HL-60 (cell line): Measurements from ENCODE around the gene PITPNC1.

Experiments
- DNase-seq, 2 experiments: peaks; one replicate each; pipeline ENCODE4 v3.0.0-alpha.2; 2010 to 2020; ENCODE audit warnings: low read depth in 1 of 2, low spot score in 1 of 2
- H3K27ac ChIP-seq: fragments of 250-450 bp; sonication (Bioruptor Pico); replicated peaks from 2 replicates; pipeline ENCODE4 v1.5.1; 2020; ENCODE audit warnings: mild to moderate bottlenecking, moderate library complexity
- H3K27me3 ChIP-seq: fragments of 250-450 bp; sonication (Bioruptor Pico); 2 replicates; pipeline ENCODE4 v1.5.1; 2021; ENCODE audit warnings: mild to moderate bottlenecking, moderate library complexity; ENCODE audit not compliant: insufficient read depth, poor library complexity, severe bottlenecking
- H3K4me3 ChIP-seq: replicated peaks from 2 replicates; pipeline ENCODE4 v1.5.1; 2011; ENCODE audit warnings: mild to moderate bottlenecking, control low read depth, low read length; ENCODE audit not compliant: insufficient read depth
- GABPA ChIP-seq: IDR thresholded peaks from 2 replicates; pipeline ENCODE4 v1.6.1; 2012; ENCODE audit warnings: low read depth
- POLR2AphosphoS5 ChIP-seq: IDR thresholded peaks from 2 replicates; pipeline ENCODE4 v1.6.1; 2012; ENCODE audit warnings: low read depth
- SPI1 ChIP-seq: IDR thresholded peaks from 2 replicates; pipeline ENCODE4 v1.6.1; 2012; ENCODE audit warnings: low read depth, mild to moderate bottlenecking, borderline replicate concordance
- TF ChIP-seq, protein P1 (sequence below): IDR thresholded peaks from 2 replicates; pipeline ENCODE4 v1.6.1; 2012; ENCODE audit warnings: low read depth; ENCODE audit not compliant: insufficient replicate concordance
- TF ChIP-seq, protein P2 (sequence below): IDR thresholded peaks from one replicate; pipeline ENCODE4 v1.5.1; 2011; ENCODE audit warnings: low read length, control low read depth, inconsistent platforms; ENCODE audit not compliant: insufficient read depth

The PITPNC1 gene

DNA sequence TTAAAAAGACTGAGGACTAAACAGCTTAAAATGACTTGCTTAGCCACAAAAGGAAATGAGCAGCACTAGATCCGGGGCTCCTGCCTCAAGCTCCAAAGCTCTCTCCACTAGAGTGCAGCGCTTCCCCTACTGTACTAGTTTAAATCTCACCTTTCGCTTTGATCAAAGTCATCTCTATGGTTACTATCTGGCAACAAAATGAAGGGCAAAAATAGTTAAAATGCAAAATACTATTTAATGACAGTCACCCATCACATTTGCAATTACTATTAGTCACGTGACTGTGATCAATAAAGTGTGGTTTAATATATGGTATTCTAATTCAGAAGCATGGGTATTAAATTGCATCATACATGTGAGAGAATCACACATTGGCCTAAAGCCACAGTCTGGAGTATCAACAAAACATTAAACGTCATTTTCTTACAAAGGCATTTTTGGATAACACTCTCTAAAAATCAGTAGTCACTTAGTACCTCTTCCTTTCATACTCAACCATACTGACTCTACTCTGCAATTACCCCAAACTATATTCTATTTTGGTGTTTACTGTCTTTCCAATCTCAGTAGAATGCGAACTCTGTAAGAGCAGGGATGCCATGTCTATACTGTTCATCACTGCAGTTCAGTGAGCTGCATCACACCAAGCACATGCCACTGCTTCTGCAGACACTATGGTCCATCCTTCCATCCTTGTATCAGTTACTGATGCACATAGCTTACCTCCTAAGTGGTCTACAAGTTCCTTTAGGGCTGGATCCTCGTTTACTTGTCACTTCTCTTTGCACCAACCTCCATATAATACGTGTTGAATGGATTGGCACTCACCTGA lies 16.9 kb upstream of the PITPNC1 start:
- no peak for DNase-seq
- TF ChIP-seq, protein P1, sequence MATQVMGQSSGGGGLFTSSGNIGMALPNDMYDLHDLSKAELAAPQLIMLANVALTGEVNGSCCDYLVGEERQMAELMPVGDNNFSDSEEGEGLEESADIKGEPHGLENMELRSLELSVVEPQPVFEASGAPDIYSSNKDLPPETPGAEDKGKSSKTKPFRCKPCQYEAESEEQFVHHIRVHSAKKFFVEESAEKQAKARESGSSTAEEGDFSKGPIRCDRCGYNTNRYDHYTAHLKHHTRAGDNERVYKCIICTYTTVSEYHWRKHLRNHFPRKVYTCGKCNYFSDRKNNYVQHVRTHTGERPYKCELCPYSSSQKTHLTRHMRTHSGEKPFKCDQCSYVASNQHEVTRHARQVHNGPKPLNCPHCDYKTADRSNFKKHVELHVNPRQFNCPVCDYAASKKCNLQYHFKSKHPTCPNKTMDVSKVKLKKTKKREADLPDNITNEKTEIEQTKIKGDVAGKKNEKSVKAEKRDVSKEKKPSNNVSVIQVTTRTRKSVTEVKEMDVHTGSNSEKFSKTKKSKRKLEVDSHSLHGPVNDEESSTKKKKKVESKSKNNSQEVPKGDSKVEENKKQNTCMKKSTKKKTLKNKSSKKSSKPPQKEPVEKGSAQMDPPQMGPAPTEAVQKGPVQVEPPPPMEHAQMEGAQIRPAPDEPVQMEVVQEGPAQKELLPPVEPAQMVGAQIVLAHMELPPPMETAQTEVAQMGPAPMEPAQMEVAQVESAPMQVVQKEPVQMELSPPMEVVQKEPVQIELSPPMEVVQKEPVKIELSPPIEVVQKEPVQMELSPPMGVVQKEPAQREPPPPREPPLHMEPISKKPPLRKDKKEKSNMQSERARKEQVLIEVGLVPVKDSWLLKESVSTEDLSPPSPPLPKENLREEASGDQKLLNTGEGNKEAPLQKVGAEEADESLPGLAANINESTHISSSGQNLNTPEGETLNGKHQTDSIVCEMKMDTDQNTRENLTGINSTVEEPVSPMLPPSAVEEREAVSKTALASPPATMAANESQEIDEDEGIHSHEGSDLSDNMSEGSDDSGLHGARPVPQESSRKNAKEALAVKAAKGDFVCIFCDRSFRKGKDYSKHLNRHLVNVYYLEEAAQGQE: no peak
- TF ChIP-seq GABPA: no peak
- TF ChIP-seq POLR2AphosphoS5: no peak
- no peak for TF ChIP-seq SPI1
- TF ChIP-seq, protein P2, sequence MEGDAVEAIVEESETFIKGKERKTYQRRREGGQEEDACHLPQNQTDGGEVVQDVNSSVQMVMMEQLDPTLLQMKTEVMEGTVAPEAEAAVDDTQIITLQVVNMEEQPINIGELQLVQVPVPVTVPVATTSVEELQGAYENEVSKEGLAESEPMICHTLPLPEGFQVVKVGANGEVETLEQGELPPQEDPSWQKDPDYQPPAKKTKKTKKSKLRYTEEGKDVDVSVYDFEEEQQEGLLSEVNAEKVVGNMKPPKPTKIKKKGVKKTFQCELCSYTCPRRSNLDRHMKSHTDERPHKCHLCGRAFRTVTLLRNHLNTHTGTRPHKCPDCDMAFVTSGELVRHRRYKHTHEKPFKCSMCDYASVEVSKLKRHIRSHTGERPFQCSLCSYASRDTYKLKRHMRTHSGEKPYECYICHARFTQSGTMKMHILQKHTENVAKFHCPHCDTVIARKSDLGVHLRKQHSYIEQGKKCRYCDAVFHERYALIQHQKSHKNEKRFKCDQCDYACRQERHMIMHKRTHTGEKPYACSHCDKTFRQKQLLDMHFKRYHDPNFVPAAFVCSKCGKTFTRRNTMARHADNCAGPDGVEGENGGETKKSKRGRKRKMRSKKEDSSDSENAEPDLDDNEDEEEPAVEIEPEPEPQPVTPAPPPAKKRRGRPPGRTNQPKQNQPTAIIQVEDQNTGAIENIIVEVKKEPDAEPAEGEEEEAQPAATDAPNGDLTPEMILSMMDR: no peak
- Histone ChIP-seq H3K4me3 (no peak overlapping the region), H3K27me3 (no peaks in the 10 kb centered on the region), H3K27ac (no peak overlapping the region)

DNA sequence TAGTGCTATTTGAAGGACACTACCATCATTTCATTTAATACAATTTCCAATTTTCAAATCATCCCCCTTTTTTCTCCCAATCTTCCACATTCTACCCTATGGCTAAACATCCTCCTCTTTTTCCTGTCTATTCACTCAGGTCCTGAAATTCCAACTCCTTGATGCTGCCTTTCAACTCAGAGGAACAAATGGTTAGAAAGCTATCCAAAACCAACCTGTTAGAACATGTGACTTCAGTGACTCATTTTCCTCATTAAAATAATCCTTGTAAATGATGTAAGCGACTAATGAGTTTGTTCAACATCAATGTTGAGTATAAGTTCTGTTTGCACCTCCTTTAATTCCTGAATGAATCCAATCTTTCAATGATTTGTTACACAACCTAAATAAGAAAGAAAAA lies 16.2 kb upstream of the PITPNC1 start:
- TF ChIP-seq GABPA: no peak
- no peak for TF ChIP-seq SPI1
- TF ChIP-seq, protein P2: no peak
- TF ChIP-seq, protein P1: no peak
- TF ChIP-seq POLR2AphosphoS5: no peak
- H3K4me3 ChIP-seq: no peak overlapping the region
- H3K27ac ChIP-seq: no peak overlapping the region
- no peaks in the 10 kb centered on the region for H3K27me3 ChIP-seq
- DNase-seq: no peak

DNA sequence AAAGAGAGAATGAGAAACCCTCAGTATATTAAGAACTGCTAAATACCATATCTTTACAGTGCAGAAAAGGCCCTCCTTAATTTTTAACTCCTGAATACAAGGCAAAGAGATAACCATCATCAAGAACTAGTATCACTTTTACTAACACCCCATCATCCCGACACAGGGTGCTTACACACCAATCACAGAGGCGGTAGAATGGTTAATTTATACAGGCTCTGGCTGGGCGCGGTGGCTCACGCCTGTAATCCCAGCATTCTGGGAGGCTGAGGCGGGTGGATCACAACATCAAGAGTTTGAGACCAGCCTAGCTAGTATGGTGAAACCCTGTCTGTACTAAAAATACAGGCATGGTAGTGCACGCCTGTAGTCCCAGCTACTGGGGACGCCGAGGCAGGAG lies 14.9 kb upstream of the PITPNC1 start:
- DNase-seq: no peak
- H3K4me3 ChIP-seq: no peak overlapping the region
- TF ChIP-seq SPI1 (no peak), GABPA (no peak), POLR2AphosphoS5 (no peak)
- TF ChIP-seq, protein P2: no peak
- TF ChIP-seq, protein P1: no peak
- H3K27me3 ChIP-seq: no peaks in the 10 kb centered on the region
- H3K27ac ChIP-seq: no peak overlapping the region
